ENCODE measurements around the gene MAPK4.

The MAPK4 gene

DNA sequence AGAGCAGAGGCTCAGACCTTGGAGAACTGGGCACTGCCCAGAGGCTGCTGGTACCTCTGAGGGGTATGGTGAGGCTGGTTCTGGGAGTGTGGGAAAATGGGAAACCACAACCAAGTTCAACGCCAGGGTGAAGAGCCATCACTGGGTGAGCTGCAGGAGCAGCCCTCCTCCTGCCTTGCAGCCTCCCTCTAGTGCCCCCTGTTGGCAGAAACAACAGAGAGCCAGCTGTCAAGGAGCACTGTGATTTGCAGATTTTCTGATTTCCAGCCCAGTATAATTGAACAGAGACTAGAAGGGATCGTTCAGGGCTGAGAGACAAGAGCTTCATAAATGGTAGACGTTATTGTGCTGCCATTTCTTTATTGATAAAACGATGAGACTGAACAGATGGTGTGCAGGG lies 50.5 kb downstream of the MAPK4 start:
- Histone ChIP-seq H3K9me3 (replicated peaks; ENCODE audit: low read length) (no peaks in the 10 kb centered on the region), H3K27me3 (ENCODE audit: control insufficient read depth, insufficient read depth, low read length) (no peaks in the 10 kb centered on the region), H3K4me2 (ENCODE audit: low read length) (no peak overlapping the region), H3K9ac (ENCODE audit: low read depth, low read length) (no peak overlapping the region), H3K4me1 (ENCODE audit: control insufficient read depth, insufficient read depth, low read length) (no peaks in the 10 kb centered on the region), H3K36me3 (ENCODE audit: insufficient read depth, low read length) (no peaks in the 10 kb centered on the region), H3K4me3 (ENCODE audit: low read length) (no peak overlapping the region)

DNA sequence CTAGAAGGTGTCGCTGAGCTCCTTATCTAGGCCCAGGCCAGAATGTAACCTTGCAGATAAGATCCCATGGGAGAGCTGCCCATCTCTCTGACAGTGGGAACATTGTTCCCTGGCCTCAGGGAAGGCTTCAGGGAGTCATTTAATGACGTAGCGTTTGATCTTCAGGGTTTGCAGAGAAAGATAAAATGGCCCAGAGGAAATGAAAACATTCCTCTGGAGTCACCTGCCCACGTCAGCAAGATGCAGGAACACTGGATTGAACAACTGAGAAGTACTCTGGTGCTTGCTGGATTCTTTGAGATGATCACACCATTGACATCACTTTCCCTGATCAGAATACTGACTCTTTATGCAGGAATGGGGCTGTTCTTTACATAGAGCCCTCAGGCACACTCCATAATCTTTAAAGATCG lies 51.6 kb downstream of the MAPK4 start:
- H3K27me3 ChIP-seq (ENCODE audit: control insufficient read depth, insufficient read depth, low read length): no peaks in the 10 kb centered on the region
- no peaks in the 10 kb centered on the region for H3K9me3 ChIP-seq (replicated peaks; ENCODE audit: low read length)
- H3K9ac ChIP-seq (ENCODE audit: low read depth, low read length): no peak overlapping the region
- H3K36me3 ChIP-seq (ENCODE audit: insufficient read depth, low read length): no peaks in the 10 kb centered on the region
- H3K4me1 ChIP-seq (ENCODE audit: control insufficient read depth, insufficient read depth, low read length): no peaks in the 10 kb centered on the region
- H3K4me2 ChIP-seq (ENCODE audit: low read length): no peak overlapping the region
- H3K4me3 ChIP-seq (ENCODE audit: low read length): no peak overlapping the region

DNA sequence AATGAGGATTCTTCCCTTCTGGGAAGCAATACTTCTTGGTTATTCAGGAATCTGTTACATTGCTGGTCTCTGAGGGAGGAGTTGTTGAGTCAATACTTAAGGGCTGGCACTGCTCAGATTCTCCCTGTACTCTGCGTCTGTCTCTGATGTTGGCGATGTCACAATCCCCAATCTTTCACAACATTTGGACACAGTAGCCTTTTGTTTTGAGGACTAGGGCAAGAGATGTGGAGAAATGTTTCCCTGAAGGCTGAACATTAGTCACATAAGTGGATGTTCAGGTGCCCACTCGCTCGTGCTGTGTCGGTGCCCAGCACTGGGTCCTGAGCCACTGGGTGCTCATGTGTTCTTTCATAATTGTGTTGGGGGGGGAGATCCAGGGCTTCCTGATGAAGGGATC lies 55.0 kb downstream of the MAPK4 start:
- no peak overlapping the region for H3K4me2 ChIP-seq (ENCODE audit: low read length)
- H3K4me1 ChIP-seq (ENCODE audit: control insufficient read depth, insufficient read depth, low read length): no peaks in the 10 kb centered on the region
- H3K9ac ChIP-seq (ENCODE audit: low read depth, low read length): no peak overlapping the region
- H3K27me3 ChIP-seq (ENCODE audit: control insufficient read depth, insufficient read depth, low read length): peaks cover 5% of the 10 kb centered on the region
- H3K4me3 ChIP-seq (ENCODE audit: low read length): no peak overlapping the region
- H3K9me3 ChIP-seq (replicated peaks; ENCODE audit: low read length): no peaks in the 10 kb centered on the region
- H3K36me3 ChIP-seq (ENCODE audit: insufficient read depth, low read length): no peaks in the 10 kb centered on the region

DNA sequence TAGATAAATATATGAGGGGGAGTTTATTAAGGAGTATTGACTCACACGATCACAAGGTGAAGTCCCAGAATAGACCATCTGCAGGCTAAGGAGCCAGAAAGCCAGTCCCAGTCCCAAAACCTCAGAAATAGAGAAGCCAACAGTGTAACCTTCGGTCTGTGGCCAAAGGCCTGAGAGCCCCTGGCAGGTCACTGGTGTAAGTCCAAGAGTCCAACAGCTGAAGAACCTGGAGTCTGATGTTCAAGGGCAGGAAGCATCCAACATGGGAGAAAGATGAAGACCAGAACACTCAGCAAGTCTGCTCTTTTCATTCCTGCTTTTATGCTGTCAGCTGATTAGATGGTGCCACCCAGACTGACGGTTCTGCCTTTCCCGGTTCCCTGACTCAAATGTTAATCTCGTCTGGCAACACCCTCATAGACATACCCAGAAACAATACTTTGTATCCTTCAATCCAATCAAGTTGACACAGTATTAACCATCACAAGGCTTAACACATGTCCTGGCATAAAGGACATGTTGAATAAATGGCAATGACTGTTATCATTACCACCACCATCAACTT lies 56.7 kb downstream of the MAPK4 start:
- Histone ChIP-seq H3K4me1 (ENCODE audit: control insufficient read depth, insufficient read depth, low read length) (no peaks in the 10 kb centered on the region), H3K9me3 (replicated peaks; ENCODE audit: low read length) (no peaks in the 10 kb centered on the region), H3K4me3 (ENCODE audit: low read length) (no peak overlapping the region), H3K9ac (ENCODE audit: low read depth, low read length) (no peak overlapping the region), H3K36me3 (ENCODE audit: insufficient read depth, low read length) (no peaks in the 10 kb centered on the region), H3K4me2 (ENCODE audit: low read length) (no peak overlapping the region), H3K27me3 (ENCODE audit: control insufficient read depth, insufficient read depth, low read length) (peaks cover 7% of the 10 kb centered on the region)

DNA sequence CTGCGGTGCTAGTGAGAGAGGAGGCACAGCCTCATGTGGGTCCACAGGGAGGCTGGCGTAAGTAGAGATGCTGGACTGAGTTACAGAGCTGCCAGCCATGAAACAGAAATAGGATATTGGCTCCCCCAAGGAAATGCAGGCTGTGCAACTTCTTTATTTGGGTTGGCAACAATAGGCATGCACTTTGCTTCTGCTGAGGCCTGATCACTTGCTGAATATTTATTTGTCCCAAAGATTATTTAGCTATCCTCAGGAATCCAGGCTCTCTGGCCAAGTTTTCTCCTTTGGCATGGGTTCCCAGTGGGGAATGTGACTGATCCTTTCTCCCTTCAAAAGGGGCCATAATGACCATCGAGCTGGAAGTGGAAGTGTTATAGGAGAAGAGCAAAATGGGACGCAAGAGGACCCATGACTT lies 60.0 kb downstream of the MAPK4 start:
- H3K4me3 ChIP-seq (ENCODE audit: low read length): no peak overlapping the region
- H3K9me3 ChIP-seq (replicated peaks; ENCODE audit: low read length): no peaks in the 10 kb centered on the region
- H3K4me2 ChIP-seq (ENCODE audit: low read length): no peak overlapping the region
- H3K9ac ChIP-seq (ENCODE audit: low read depth, low read length): no peak overlapping the region
- H3K36me3 ChIP-seq (ENCODE audit: insufficient read depth, low read length): no peaks in the 10 kb centered on the region
- H3K27me3 ChIP-seq (ENCODE audit: control insufficient read depth, insufficient read depth, low read length): peaks cover 14% of the 10 kb centered on the region
- H3K4me1 ChIP-seq (ENCODE audit: control insufficient read depth, insufficient read depth, low read length): no peaks in the 10 kb centered on the region

DNA sequence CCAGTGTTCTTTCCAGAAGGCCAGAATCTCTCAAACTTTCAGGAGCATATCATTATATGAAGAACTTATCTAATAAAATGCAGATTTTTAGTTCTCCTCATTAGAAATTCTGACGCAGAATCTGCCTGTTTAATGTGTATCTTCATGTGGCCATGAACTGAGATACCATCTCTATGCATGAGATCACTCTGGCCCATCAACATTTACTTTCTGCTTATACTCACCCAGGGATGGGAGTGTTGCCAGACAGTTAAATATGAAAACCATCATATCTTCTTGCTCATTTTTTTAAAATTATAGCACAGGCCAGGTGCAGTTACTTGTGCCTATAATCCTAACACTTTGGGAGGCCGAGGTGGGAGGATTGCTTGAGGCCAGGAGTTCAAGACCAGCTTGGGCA lies 60.4 kb downstream of the MAPK4 start:
- Histone ChIP-seq H3K9me3 (replicated peaks; ENCODE audit: low read length) (no peaks in the 10 kb centered on the region), H3K36me3 (ENCODE audit: insufficient read depth, low read length) (no peaks in the 10 kb centered on the region), H3K9ac (ENCODE audit: low read depth, low read length) (no peak overlapping the region), H3K4me1 (ENCODE audit: control insufficient read depth, insufficient read depth, low read length) (no peaks in the 10 kb centered on the region), H3K4me3 (ENCODE audit: low read length) (no peak overlapping the region), H3K4me2 (ENCODE audit: low read length) (no peak overlapping the region), H3K27me3 (ENCODE audit: control insufficient read depth, insufficient read depth, low read length) (peaks cover 14% of the 10 kb centered on the region)

DNA sequence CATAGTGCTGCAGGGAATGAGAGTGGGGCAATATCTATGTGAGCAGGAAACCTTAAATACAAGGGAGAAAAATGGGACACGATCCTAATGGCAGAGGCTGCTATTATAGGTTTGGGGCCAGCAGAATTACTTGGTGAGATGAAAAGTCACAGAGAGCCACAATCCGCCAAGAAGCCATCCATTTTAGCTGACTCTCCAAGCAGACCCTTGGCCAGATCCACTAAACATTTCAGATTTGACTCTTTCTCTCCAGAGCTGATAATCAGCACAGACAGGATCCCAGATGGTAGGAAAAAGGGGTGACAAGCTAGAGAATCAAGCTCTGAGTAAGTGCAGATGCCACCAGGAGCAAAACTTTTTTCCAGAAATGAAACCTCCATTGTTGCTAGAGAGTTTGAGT lies 61.5 kb downstream of the MAPK4 start:
- no peaks in the 10 kb centered on the region for H3K36me3 ChIP-seq (ENCODE audit: insufficient read depth, low read length)
- H3K4me1 ChIP-seq (ENCODE audit: control insufficient read depth, insufficient read depth, low read length): no peaks in the 10 kb centered on the region
- no peaks in the 10 kb centered on the region for H3K9me3 ChIP-seq (replicated peaks; ENCODE audit: low read length)
- H3K4me2 ChIP-seq (ENCODE audit: low read length): no peak overlapping the region
- H3K9ac ChIP-seq (ENCODE audit: low read depth, low read length): no peak overlapping the region
- peaks cover 14% of the 10 kb centered on the region for H3K27me3 ChIP-seq (ENCODE audit: control insufficient read depth, insufficient read depth, low read length)
- no peak overlapping the region for H3K4me3 ChIP-seq (ENCODE audit: low read length)

DNA sequence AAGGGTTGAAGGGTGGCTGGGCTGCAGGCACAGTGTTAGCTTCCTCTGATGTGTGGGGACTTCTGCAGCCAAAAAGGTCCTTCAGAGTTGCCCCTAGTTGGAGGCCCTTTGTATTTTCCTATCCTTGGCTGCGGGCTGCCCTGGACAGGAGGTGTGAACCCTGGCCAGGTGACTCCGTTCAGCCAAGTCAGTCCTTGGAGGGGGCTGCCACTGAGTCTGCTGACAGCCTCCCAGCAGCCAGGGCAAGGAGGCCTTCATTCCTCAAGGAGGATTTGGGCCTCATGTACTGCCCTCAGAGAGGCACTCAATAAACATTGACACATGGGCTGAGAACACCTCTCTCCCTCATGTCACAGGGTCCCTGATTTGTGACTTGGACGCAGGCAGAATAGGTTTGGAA lies 62.4 kb downstream of the MAPK4 start:
- H3K4me1 ChIP-seq (ENCODE audit: control insufficient read depth, insufficient read depth, low read length): no peaks in the 10 kb centered on the region
- no peak overlapping the region for H3K4me2 ChIP-seq (ENCODE audit: low read length)
- H3K9me3 ChIP-seq (replicated peaks; ENCODE audit: low read length): no peaks in the 10 kb centered on the region

DNA sequence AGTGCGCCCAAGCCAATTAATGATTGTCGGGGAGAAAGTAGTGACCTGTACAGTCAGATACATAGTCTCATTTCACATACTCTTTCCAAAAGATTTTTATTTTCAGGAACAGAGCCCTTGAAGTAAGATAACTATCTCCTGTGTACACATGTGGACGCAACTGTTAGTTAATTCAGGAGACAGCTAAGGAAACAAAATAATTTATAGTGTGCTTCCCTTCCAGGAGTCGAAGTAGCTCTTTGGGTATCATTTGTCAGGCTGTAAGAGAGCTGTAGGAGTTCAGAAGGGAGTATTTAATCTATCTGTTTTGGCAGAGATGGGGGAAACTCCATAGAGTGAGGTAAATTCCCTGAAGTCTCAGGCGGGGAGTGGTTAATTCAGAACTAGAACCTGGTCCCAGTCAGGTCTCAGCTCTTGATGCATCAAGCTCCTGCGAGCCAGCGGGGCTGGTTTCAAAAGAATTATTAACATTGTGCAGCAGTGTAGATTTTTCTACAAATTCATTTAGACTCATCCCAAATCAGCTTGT lies 63.0 kb downstream of the MAPK4 start:
- Histone ChIP-seq H3K4me2 (ENCODE audit: low read length) (no peak overlapping the region), H3K4me3 (ENCODE audit: low read length) (no peak overlapping the region), H3K4me1 (ENCODE audit: control insufficient read depth, insufficient read depth, low read length) (no peaks in the 10 kb centered on the region), H3K9me3 (replicated peaks; ENCODE audit: low read length) (no peaks in the 10 kb centered on the region), H3K9ac (ENCODE audit: low read depth, low read length) (no peak overlapping the region), H3K27me3 (ENCODE audit: control insufficient read depth, insufficient read depth, low read length) (peaks cover 15% of the 10 kb centered on the region), H3K36me3 (ENCODE audit: insufficient read depth, low read length) (no peaks in the 10 kb centered on the region)

More for the DNA sequence above, 62.4 kb downstream of the MAPK4 start:
- no peak overlapping the region for H3K4me3 ChIP-seq (ENCODE audit: low read length)
- no peak overlapping the region for H3K9ac ChIP-seq (ENCODE audit: low read depth, low read length)
- H3K27me3 ChIP-seq (ENCODE audit: control insufficient read depth, insufficient read depth, low read length): peaks cover 14% of the 10 kb centered on the region
- no peaks in the 10 kb centered on the region for H3K36me3 ChIP-seq (ENCODE audit: insufficient read depth, low read length)

DNA sequence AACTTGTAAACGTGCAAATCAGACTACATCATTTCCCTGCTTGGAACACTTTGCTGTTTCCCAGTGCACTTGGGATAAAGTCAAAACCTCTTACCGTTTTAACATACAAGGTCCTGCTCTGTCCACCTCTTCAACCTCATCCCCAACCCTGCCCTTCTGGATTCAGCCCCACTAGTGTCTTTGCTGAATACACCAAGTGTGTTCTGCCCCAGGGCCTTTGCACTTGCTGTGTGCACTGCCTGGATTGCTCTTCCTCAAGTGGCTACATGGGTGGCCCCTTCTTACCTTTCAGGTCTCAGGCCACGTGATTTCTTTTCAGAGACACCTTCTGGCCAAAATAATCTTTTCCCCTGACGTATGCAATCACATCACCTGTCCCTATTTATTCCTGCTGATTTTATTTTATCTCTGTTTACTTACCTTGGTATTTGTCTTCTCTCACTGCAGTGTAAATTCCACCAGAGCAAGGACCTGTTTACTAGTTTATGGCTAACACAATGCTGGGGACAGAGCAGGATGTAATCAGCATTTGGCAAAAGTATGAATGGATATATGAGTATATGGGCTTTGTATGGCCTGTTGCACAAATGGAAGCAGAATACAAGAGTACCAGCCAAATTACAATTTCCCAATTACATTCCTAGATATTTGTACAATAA lies 63.9 kb downstream of the MAPK4 start:
- H3K9ac ChIP-seq (ENCODE audit: low read depth, low read length): no peak overlapping the region
- H3K4me1 ChIP-seq (ENCODE audit: control insufficient read depth, insufficient read depth, low read length): no peaks in the 10 kb centered on the region
- no peak overlapping the region for H3K4me3 ChIP-seq (ENCODE audit: low read length)

DNA sequence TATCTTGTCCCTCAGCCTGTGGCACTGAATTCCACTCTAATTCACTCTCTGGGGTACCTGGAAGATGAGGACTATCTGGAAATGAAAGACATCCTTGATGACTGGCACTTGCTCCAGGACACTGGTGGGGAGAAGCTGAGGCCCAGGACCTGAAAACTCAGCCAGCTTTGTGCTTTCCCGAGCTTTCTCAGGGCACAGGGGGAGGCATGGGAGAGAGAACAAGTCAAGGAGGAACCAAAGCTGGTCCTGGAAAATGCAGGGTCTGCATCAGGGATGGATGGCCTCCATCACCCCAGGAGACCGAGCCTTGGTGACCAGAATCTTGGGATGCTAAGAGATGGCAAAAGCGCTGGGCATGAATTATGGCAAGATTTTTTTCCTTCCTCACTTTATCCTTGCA lies 65.1 kb downstream of the MAPK4 start:
- Histone ChIP-seq H3K4me2 (ENCODE audit: low read length) (no peak overlapping the region), H3K27me3 (ENCODE audit: control insufficient read depth, insufficient read depth, low read length) (peaks cover 14% of the 10 kb centered on the region), H3K9me3 (replicated peaks; ENCODE audit: low read length) (no peaks in the 10 kb centered on the region), H3K36me3 (ENCODE audit: insufficient read depth, low read length) (no peaks in the 10 kb centered on the region), H3K4me1 (ENCODE audit: control insufficient read depth, insufficient read depth, low read length) (no peaks in the 10 kb centered on the region), H3K4me3 (ENCODE audit: low read length) (no peak overlapping the region), H3K9ac (ENCODE audit: low read depth, low read length) (no peak overlapping the region)

More for the DNA sequence above, 63.9 kb downstream of the MAPK4 start:
- H3K36me3 ChIP-seq (ENCODE audit: insufficient read depth, low read length): no peaks in the 10 kb centered on the region
- H3K27me3 ChIP-seq (ENCODE audit: control insufficient read depth, insufficient read depth, low read length): peaks cover 14% of the 10 kb centered on the region
- no peaks in the 10 kb centered on the region for H3K9me3 ChIP-seq (replicated peaks; ENCODE audit: low read length)
- H3K4me2 ChIP-seq (ENCODE audit: low read length): no peak overlapping the region

DNA sequence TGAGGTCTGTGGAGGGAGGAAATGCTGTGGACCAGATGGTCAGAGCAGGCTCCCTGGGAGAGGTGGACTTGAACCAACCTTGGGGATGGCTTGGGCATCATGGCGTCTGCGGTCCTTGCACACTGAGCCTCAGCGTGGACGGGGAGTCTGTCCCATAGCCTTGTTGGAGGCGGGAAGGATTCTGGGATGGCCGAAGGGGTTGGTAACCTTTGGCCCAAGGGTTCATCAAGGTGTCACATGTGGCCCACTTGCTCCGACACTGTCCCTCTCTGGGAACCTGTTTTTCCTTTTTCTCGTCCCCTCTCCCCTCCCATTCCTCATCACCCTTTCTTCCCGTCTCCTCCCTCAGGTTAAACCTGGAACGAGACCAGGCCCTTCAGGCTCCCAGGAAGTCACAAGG lies 66.4 kb downstream of the MAPK4 start:
- no peak overlapping the region for H3K4me3 ChIP-seq (ENCODE audit: low read length)
- no peaks in the 10 kb centered on the region for H3K4me1 ChIP-seq (ENCODE audit: control insufficient read depth, insufficient read depth, low read length)
- H3K9me3 ChIP-seq (replicated peaks; ENCODE audit: low read length): no peaks in the 10 kb centered on the region
- no peak overlapping the region for H3K9ac ChIP-seq (ENCODE audit: low read depth, low read length)
- peaks cover 11% of the 10 kb centered on the region for H3K27me3 ChIP-seq (ENCODE audit: control insufficient read depth, insufficient read depth, low read length)
- no peaks in the 10 kb centered on the region for H3K36me3 ChIP-seq (ENCODE audit: insufficient read depth, low read length)
- H3K4me2 ChIP-seq (ENCODE audit: low read length): no peak overlapping the region
